ENCODE measurements around the gene CSF1R.

CSF1R gene

DNA sequence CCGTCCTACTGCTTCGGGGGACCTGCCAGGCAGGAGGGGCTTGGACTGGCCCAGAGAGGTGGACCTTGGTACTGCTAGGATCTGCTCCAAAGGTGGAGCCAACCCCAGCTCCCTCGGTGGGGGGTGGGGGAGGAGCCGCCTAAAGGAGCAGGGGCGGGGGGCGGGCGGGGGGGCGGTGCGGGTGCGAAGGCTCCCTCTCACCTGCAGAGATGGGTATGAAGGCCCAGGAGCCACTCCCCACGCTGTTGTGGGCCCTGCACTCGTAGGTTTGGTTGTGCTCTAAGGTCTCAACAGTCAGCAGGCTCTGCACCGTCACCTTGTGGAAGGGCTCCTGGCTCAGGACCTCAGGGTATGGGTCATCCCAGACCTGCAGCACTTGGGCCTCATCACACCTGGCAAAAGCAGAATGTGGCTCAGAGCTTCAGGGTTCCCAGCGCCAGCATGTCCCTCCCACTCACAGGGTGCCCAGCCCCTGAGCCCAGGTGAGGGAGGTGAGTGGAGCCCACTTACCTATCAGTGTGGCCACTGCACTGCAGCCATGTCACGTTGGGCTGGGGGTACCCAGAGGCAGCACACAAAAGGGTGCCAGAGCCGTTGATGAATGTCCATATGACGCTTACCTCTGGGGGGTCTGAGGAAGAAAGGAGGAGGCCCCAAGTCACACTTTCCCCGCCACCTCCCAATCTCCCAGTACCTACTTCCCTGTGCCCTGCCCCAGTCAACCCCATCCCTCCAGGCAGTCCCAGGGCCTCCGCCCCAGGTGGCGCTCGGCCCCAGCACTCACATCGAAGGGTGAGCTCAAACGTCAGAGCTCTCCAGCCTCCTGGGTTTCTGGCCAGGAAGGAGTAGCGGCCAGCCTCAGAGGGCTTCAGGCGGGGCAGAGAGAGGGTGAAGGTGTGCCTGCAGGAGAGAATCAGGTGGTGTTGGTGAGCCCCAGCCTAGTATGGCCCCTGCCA is 16.4 kb downstream of the CSF1R start:
- no peak for DNase-seq

DNA sequence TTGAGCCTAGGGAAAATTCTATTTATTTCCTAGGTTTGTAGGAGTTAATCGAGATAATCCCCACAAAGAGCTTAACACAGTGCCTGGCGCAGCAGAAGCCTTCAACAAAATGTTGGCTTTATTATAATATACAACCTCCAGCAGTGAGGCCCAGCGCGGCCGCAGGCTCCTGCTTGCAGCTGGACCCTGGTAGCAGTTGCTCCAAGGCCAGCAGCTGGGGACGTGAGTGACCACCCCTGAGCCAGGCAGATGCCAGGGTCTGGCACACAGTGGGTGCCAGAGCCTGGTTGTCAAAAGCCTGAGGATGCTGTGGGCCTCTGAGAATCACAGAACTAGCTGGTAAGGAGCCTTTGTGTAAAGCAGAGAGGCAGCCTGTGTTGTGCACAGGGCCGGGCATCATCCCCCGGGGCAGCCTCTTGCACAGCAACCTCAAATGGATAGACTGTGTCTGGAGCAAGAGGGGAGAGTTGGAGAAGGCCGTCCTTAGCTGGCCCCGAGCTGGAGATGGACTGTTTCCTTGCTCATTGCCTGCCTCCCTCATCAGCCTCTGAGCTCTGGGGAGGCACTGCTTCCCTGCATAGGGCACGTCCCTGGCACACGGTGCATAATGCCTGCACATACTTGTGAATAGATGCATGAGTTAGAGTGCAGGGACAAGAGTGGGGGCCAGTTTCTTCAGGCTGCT is 17.3 kb downstream of the CSF1R start:
- no peak for DNase-seq

DNA sequence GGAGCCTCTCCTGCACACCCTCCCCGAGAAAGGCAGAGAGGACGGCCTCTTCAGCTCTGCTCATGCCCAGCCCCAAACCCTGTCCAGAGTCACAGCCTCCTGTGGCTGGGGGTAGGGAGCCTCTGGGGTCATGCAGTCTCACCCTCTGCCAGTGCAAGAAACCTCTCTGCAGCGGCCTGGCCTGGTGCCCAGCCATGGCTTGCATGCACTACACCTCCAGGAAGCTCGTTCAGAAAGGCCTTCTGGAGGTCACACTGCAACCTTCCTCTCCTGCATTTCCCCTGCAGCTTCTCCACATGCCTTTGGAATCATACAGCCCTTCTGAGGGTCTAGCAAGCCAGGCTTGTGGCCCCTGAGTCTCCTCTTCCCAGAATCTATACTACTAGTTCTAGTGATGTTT is 17.9 kb downstream of the CSF1R start:
- DNase-seq = no peak

DNA sequence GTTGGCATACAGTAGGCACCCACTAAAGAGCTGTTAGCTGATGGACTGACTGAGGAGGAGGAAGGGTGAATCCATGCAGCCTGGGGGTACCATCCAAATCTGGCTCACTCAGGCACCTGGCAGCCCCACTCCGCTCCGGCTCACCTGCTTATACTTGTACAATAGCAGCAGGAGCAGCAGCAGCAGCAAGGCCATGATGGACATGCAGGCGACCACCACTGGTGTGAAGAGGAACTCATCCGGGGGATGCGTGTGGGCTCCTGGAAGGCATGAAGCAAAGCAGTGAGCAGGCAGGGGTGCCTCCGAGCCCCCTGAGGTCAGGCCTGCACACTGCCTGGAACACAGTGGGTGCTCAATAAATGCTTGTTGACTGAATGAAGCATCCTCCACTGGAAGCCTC is 18.3 kb downstream of the CSF1R start:
- no peak for DNase-seq

GRCh38 chr5:150067405-150067960 is 18.9 kb downstream of the CSF1R start:
- DNase-seq = no peak

DNA sequence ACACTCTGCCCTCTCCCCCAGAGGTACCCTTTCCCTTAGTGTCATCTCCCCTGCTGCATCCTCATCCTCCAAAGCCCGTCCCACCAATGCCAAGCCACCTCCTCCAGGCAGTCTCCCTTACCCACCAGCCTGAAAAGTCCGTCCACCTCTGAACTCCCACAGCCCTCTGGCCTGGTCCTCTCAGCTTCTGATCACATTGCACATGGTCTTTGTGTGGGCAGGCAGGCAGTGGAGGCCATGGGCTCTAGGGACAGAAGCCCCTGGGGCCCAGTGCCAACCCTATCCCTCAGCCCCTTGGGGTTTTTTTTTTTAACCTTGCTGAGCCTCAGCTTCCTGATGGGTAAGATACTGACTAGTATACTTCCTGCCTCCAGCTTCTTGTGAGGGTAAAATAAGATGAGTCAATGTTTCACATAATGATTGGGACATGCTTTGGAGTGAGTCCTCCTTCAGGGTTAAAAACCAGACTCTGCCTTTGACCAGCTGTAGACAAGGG is 19.4 kb downstream of the CSF1R start:
- no peak for DNase-seq

- DNase-seq = no peak
Observed at GRCh38 chr5:150066436-150066835, 19.9 kb downstream of the CSF1R start.

- no peak for DNase-seq
Observed at GRCh38 chr5:150065886-150066285, 20.5 kb downstream of the CSF1R start.

- no peak for DNase-seq
Observed at GRCh38 chr5:150065346-150065745, 21.0 kb downstream of the CSF1R start.

DNA sequence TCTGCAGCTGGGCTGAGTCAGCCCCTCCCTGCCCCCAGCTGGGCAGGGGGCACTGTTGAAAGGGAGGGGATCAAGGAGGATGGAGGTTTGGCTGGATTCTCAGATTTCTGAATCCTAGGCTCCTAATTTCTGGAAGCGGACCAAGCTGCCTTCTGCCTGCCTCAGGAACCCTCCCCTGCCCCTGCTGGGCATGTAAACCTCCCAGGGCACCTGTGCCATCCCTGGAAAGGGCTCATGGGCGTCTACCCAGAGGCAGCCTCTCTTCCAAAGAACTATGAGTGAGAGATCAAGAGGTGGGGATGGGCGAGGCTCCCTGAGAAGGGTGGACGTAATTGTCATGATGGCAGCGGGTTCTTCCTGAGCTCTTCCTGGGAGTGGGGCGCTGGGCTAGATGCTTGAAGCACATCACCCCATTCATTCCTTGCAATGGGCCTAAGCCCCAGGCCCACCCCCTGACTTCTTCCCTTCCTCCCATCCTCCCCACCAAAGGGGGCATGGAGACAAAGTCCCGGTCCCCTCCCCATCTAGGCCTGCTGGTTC is 21.6 kb downstream of the CSF1R start:
- no peak for DNase-seq

DNA sequence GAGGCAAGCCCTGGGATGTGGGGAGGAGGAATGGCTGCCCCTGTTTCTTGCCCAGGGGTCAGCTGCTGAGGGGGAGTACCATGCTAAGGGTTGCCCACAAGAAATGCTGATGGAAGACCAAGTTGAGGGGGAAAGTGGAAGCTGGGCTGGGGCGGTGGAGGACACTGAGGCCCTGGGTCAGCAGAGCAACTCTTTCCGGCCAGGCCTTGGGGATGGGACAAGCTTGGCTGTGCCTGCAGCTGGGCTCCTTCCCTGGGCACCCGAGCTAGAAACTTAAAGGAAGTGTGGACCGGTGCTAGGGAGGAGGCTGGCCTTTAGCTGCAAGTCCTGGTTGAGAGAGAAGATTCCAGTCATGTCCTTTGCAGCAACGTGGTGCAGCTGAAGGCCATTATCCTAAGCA is 22.7 kb downstream of the CSF1R start:
- no peak for DNase-seq

GRCh38 chr5:150062216-150062922 is 24.0 kb downstream of the CSF1R start:
- no peak for DNase-seq

GRCh38 chr5:150061538-150061995 is 24.8 kb downstream of the CSF1R start:
- no peak for DNase-seq

DNA sequence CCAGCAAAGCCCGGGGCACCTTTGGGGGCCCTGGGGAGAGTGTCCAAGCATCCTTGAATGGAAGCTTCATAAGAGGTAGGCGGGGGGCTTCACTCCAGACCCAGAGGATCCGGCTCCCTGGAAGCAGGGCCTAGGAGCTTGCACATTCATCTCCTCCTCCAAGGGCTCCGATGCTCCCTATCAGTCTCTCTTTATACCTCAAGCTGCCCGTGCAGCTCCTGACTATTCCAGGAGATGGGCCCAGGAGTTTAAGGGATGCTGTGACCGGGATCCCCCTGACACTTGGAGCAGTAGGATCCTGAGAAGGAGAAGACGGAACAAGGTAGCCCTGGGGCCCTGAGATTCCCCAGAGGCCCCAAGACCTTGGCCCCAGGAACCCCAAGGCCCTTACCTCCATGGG is 25.9 kb downstream of the CSF1R start:
- DNase-seq = no peak

DNA sequence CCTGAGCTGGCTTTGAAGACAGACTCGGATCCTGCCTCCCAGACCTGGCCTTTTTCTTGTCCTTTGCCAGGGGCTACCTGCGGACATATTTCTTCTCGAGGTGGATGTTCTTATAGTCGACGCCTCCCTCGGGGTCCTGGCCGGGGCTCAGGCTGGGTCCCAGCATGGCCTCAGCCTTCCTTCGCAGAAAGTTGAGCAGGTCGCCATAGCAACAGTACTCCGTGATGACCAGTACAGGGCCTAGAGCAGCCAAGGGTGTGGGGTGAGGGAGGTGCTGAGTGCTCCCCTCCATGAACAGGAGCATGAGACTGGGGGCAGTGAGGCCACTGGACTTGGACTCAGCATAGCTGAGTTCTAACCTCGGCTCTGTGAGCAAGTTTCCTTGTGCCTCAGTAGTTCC is 26.7 kb downstream of the CSF1R start:
- DNase-seq = no peak

DNA sequence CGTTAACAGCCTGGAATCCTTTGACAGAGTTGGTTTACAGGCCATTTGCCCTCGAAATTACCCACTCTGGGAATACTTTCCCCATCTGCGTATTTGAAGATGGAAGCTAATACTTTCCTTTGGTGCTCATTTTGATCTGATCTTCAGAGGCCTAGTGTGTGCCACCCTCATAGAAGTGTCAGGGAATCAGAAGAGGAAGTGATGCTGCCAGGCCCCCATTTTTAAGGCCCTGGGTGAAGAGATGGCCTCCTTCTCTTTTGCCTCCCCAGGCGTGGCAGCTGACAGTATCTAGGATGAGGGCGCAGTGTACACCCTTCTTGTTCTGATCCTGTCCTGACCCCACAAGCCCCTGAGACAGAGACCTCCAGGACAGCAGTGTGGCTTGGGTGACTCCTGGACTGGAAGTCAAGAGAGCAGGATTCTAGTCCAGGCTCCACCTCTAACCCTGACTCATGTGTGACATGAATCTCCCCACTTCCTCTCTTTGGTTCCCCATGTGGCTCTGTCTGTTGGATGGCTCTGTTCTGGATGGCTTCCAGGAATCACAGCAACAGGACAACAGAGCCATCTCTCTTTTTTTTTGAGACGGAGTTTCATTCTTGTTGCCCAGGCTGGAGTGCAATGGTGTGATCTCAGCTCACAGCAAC is 27.8 kb downstream of the CSF1R start:
- DNase-seq = no peak

GRCh38 chr5:150057996-150058395 is 28.4 kb downstream of the CSF1R start:
- DNase-seq = no peak

DNA sequence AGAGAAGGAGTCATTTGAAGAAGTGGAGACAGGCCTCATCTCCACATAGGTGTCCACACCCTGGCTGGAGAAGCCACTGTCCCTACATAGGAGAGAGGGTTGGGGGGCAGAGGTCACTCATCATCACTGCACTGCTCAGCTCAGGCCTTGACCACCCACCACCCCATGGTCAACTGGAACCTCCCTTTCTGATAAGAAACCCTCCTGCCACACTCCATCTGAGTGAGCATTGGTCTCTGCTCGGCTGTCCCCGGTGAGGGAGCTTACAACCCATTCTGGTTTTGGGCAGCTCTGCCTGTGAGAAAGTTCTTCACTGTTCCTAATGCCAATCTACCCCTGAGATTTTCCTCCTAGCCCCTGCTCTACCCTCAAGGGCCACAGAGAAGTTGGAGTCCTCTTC is 28.8 kb downstream of the CSF1R start:
- no peak for DNase-seq

- no peak for DNase-seq
Observed at GRCh38 chr5:150057052-150057451, 29.3 kb downstream of the CSF1R start.

- no peak for DNase-seq
Observed at GRCh38 chr5:150056075-150056443, 30.3 kb downstream of the CSF1R start.

GRCh38 chr5:150055326-150056074 is 30.9 kb downstream of the CSF1R start:
- no peak for DNase-seq

DNA sequence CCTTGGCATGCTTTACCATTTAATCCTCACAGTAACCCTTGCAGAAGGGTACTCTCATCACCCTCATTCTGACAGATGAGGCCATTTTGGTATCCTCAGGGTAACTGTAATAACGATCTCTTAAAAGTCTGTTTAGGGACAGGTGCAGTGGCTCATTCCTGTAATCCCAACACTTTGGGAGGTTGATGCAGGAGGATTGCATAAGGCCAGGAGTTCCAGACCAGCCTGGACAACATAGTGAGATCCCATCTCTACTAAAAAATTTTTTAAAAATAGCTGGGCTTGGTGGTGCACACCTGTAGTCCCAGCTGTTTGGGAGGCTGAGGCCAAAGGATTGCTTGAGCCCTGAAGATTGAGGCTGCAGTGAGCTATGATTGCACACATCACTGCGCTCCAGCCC is 31.8 kb downstream of the CSF1R start:
- no peak for DNase-seq

Measured in NCI-H146 (cell line).